GM18873 (cell line): ENCODE data around the gene PDE7B.

Experiments
- ATAC-seq: cut with Tn5 transposase; IDR thresholded peaks from one replicate; pipeline ENCODE4 v1.9.1; 2021; ENCODE audit warnings: mild to moderate bottlenecking, moderate library complexity, moderate number of reproducible peaks; ENCODE audit not compliant: unreplicated experiment, low FRiP score

Gene PDE7B

DNA sequence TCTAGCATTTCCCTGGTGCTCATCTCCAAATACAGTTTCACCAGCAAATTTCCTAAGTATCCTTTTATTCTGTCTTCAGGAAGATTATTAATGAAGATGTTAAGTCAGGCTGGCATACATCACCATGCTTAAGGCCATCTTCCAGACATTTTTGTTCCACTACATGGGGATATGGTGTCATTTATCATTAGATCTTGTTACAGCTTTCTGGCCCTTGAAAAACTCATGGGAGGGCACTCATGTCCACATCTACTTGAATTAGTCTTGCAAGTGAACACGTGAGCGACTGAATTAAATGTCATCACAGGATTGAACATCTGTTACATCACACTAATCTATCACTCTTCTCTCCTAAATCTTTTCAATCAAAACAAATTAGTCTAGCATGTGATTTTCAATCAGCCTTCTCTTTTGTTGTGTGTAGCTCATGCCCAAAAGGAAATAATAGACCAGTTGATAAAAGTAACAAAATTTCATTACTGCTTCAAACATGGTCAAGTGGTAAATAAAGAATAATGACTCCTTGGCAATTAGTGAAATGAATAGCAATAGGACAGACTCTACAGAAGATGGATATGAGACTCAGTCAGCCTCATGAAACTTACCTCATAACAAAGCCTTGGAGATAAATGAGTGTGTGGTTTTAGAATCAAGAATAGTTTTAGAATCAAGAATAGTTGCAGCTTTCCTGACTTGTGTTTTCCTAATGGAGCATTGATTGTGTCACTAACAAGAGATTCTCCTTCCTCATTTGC is 318.1 kb downstream of the PDE7B start:
- ATAC-seq: no peak

GRCh38 chr6:136171231-136171630 is 319.7 kb downstream of the PDE7B start:
- ATAC-seq: no peak

GRCh38 chr6:136173519-136174507 is 322.3 kb downstream of the PDE7B start:
- no peak for ATAC-seq

- ATAC-seq: no peak
Measured at GRCh38 chr6:136174510-136174909, 323.0 kb downstream of the PDE7B start.

- ATAC-seq: no peak
Measured at GRCh38 chr6:136175873-136176272, 324.4 kb downstream of the PDE7B start.

GRCh38 chr6:136178749-136179148 is 327.2 kb downstream of the PDE7B start:
- ATAC-seq: no peak

- no peak for ATAC-seq
Measured at GRCh38 chr6:136180704-136181511, 329.4 kb downstream of the PDE7B start.

- ATAC-seq: no peak
Measured at GRCh38 chr6:136181512-136181833, 330.0 kb downstream of the PDE7B start.

GRCh38 chr6:136181861-136182260 is 330.4 kb downstream of the PDE7B start:
- ATAC-seq: no peak

GRCh38 chr6:136184738-136185137 is 333.2 kb downstream of the PDE7B start:
- ATAC-seq: no peak

GRCh38 chr6:136186363-136186762 is 334.9 kb downstream of the PDE7B start:
- no peak for ATAC-seq

DNA sequence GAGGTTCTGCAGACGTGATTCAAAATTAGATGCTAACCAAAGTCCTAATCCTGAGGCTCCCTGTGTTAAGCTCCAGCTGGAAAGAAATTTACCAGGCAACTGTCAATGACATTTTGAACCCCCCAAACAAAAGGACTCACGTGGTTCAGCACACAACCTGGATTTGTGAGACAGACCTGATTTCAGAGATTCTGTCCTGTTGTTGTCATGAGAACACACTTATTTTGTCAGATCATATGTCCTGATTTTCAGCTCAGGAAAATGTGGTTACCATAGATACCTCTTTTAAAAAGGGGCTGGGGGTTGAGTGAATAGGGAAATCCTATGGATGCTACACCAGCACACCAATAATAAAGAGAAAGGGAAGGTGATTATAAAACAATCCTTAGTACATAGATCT is 337.0 kb downstream of the PDE7B start:
- ATAC-seq: no peak

GRCh38 chr6:136189104-136189503 is 337.6 kb downstream of the PDE7B start:
- ATAC-seq: no peak

GRCh38 chr6:136191606-136192312 is 340.3 kb downstream of the PDE7B start:
- ATAC-seq: no peak

DNA sequence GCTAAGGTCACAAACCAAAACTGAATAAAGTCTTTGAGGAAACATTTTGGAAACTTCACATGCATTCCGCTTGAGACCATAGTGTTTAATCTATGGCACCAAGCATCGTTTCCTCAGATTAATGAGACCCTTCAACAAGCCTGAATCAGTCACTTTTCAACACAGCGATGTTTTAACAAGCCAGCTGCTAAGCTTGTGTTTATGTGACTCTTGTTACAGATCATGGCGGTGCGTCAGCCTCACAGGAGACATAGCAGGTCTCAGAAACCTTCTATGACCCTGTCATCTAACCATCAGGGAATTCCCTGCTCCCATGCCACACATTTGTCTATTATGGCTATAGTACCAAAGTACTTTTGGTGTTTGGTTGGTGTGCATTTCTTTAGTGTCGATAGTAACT is 341.4 kb downstream of the PDE7B start:
- ATAC-seq: no peak

GRCh38 chr6:136201732-136202131 is 350.2 kb downstream of the PDE7B start:
- no peak for ATAC-seq

GRCh38 chr6:136208783-136209182 is 357.3 kb downstream of the PDE7B start:
- no peak for ATAC-seq

GRCh38 chr6:136209496-136209895 is 358.0 kb downstream of the PDE7B start:
- ATAC-seq: no peak

- ATAC-seq: no peak
Measured at GRCh38 chr6:136210398-136211165, 359.1 kb downstream of the PDE7B start.
